ENCODE measurements around the gene C5orf58.

C5orf58 gene

GRCh38 chr5:170289764-170290163 is 57.0 kb downstream of the C5orf58 start:
- H3K4me3 ChIP-seq (ENCODE audit: low read depth, low read length) = no peak overlapping the region
- TF ChIP-seq CTCF (IDR thresholded peaks at IDR 0.05; ENCODE audit: low read depth, low read length) = no peak

- no peak for TF ChIP-seq CTCF (IDR thresholded peaks at IDR 0.05; ENCODE audit: low read depth, low read length)
- H3K4me3 ChIP-seq (ENCODE audit: low read depth, low read length) = no peak overlapping the region
Observed at GRCh38 chr5:170290498-170290897, 57.7 kb downstream of the C5orf58 start.

GRCh38 chr5:170292179-170293104 is 59.7 kb downstream of the C5orf58 start:
- no peak overlapping the region for H3K4me3 ChIP-seq (ENCODE audit: low read depth, low read length)
- TF ChIP-seq CTCF (IDR thresholded peaks at IDR 0.05; ENCODE audit: low read depth, low read length) = no peak

GRCh38 chr5:170293273-170293672 is 60.5 kb downstream of the C5orf58 start:
- TF ChIP-seq CTCF (IDR thresholded peaks at IDR 0.05; ENCODE audit: low read depth, low read length) = no peak
- no peak overlapping the region for H3K4me3 ChIP-seq (ENCODE audit: low read depth, low read length)

- TF ChIP-seq CTCF (IDR thresholded peaks at IDR 0.05; ENCODE audit: low read depth, low read length) = no peak
- no peak overlapping the region for H3K4me3 ChIP-seq (ENCODE audit: low read depth, low read length)
Observed at GRCh38 chr5:170294057-170294456, 61.3 kb downstream of the C5orf58 start.

GRCh38 chr5:170294556-170294955 is 61.8 kb downstream of the C5orf58 start:
- H3K4me3 ChIP-seq (ENCODE audit: low read depth, low read length) = no peak overlapping the region

More at GRCh38 chr5:170294556-170294955, 61.8 kb downstream of the C5orf58 start:
- no peak for TF ChIP-seq CTCF (IDR thresholded peaks at IDR 0.05; ENCODE audit: low read depth, low read length)
